ENCODE results near the gene FREM2.

The FREM2 gene

GRCh38 chr13:38821770-38822551 is 135.1 kb downstream of the FREM2 start:
- no peak overlapping the region for H3K9ac ChIP-seq (ENCODE audit: low read length)
- H3K4me1 ChIP-seq (ENCODE audit: low read length): peaks cover 21% of the 10 kb centered on the region
- peak; percentile 64 for DNase-seq
- H3K4me2 ChIP-seq (ENCODE audit: low read depth, low read length): peak overlapping the region; percentile 43; the same call in 1 of the 2 replicates
- no peak overlapping the region for H3K4me3 ChIP-seq (ENCODE audit: low read length)
- H4K20me1 ChIP-seq (ENCODE audit: insufficient read depth, low read length): no peaks in the 10 kb centered on the region
- H3K27me3 ChIP-seq (replicated peaks; ENCODE audit: insufficient read depth, low read length): no peaks in the 10 kb centered on the region
- 0 out of 2 replicates have a peak, but pooled peaks cover 8% of the 10 kb centered on the region for H3F3A ChIP-seq (ENCODE audit: insufficient read depth, low read length)
- H3K9me2 ChIP-seq (replicated peaks; ENCODE audit: insufficient read depth, low read length): no peaks in the 10 kb centered on the region
- no peaks in the 10 kb centered on the region for H3K9me3 ChIP-seq (replicated peaks; ENCODE audit: insufficient read depth, low read length)
- H3K36me3 ChIP-seq (replicated peaks; ENCODE audit: insufficient read depth, low read length): no peaks in the 10 kb centered on the region
- H3K79me2 ChIP-seq (ENCODE audit: low read length): no peaks in the 10 kb centered on the region
- H2AFZ ChIP-seq (ENCODE audit: low read length): peak overlapping the region; percentile 15; the same call in 1 of the 2 replicates
- H3K27ac ChIP-seq (ENCODE audit: low read length): peak overlapping the region; percentile 65
- TF ChIP-seq EZH2 (optimal IDR thresholded peaks at IDR 0.05; ENCODE audit: low read depth, low read length): no peak
- TF ChIP-seq EZH2phosphoT487 (IDR thresholded peaks at IDR 0.05; ENCODE audit: low read length): no peak
- TF ChIP-seq CTCF (IDR thresholded peaks at IDR 0.05; ENCODE audit: low read length): no peak

GRCh38 chr13:38824342-38824741 is 137.5 kb downstream of the FREM2 start:
- no peak for TF ChIP-seq CTCF (IDR thresholded peaks at IDR 0.05; ENCODE audit: low read length)
- TF ChIP-seq EZH2 (optimal IDR thresholded peaks at IDR 0.05; ENCODE audit: low read depth, low read length): no peak
- no peak for TF ChIP-seq EZH2phosphoT487 (IDR thresholded peaks at IDR 0.05; ENCODE audit: low read length)
- no peak overlapping the region for H3K9ac ChIP-seq (ENCODE audit: low read length)
- H3F3A ChIP-seq (ENCODE audit: insufficient read depth, low read length): 0 out of 2 replicates have a peak, but pooled peaks cover 8% of the 10 kb centered on the region
- peaks cover 21% of the 10 kb centered on the region for H3K4me1 ChIP-seq (ENCODE audit: low read length)
- H3K27ac ChIP-seq (ENCODE audit: low read length): no peak overlapping the region
- no peaks in the 10 kb centered on the region for H3K79me2 ChIP-seq (ENCODE audit: low read length)
- no peaks in the 10 kb centered on the region for H3K9me3 ChIP-seq (replicated peaks; ENCODE audit: insufficient read depth, low read length)
- no peaks in the 10 kb centered on the region for H4K20me1 ChIP-seq (ENCODE audit: insufficient read depth, low read length)
- H3K9me2 ChIP-seq (replicated peaks; ENCODE audit: insufficient read depth, low read length): no peaks in the 10 kb centered on the region
- no peak for DNase-seq
- H2AFZ ChIP-seq (ENCODE audit: low read length): no peak overlapping the region
- H3K4me3 ChIP-seq (ENCODE audit: low read length): no peak overlapping the region
- no peaks in the 10 kb centered on the region for H3K27me3 ChIP-seq (replicated peaks; ENCODE audit: insufficient read depth, low read length)
- no peaks in the 10 kb centered on the region for H3K36me3 ChIP-seq (replicated peaks; ENCODE audit: insufficient read depth, low read length)
- no peak overlapping the region for H3K4me2 ChIP-seq (ENCODE audit: low read depth, low read length)

GRCh38 chr13:38826182-38826813 is 139.4 kb downstream of the FREM2 start:
- H3K36me3 ChIP-seq (replicated peaks; ENCODE audit: insufficient read depth, low read length): no peaks in the 10 kb centered on the region
- no peaks in the 10 kb centered on the region for H3K9me2 ChIP-seq (replicated peaks; ENCODE audit: insufficient read depth, low read length)
- no peaks in the 10 kb centered on the region for H3K79me2 ChIP-seq (ENCODE audit: low read length)
- H3K9me3 ChIP-seq (replicated peaks; ENCODE audit: insufficient read depth, low read length): no peaks in the 10 kb centered on the region
- no peak overlapping the region for H2AFZ ChIP-seq (ENCODE audit: low read length)
- no peaks in the 10 kb centered on the region for H3K27me3 ChIP-seq (replicated peaks; ENCODE audit: insufficient read depth, low read length)
- no peak overlapping the region for H3K4me3 ChIP-seq (ENCODE audit: low read length)
- no peak overlapping the region for H3K27ac ChIP-seq (ENCODE audit: low read length)
- H3K9ac ChIP-seq (ENCODE audit: low read length): no peak overlapping the region
- 0 out of 2 replicates have a peak, but pooled peaks cover 8% of the 10 kb centered on the region for H3F3A ChIP-seq (ENCODE audit: insufficient read depth, low read length)
- DNase-seq: no peak
- H3K4me2 ChIP-seq (ENCODE audit: low read depth, low read length): no peak overlapping the region
- H3K4me1 ChIP-seq (ENCODE audit: low read length): peaks cover 12% of the 10 kb centered on the region
- no peak for TF ChIP-seq CTCF (IDR thresholded peaks at IDR 0.05; ENCODE audit: low read length)
- TF ChIP-seq EZH2 (optimal IDR thresholded peaks at IDR 0.05; ENCODE audit: low read depth, low read length): no peak
- TF ChIP-seq EZH2phosphoT487 (IDR thresholded peaks at IDR 0.05; ENCODE audit: low read length): no peak
- H4K20me1 ChIP-seq (ENCODE audit: insufficient read depth, low read length): no peaks in the 10 kb centered on the region

All from MM.1S (cell line).